ENCODE data around the gene OR56A5. TPM values are rescaled to one million over a fixed set of nuclear protein-coding genes. Genes with fewer than 3 reads are reported as not detected.

OR56A5 gene
- total and polyA plus RNA-seq, 2 of the 13 experiments (the other 11 are each of a cell fraction or from before 2014, with no cell fraction given), result not detected

DNA sequence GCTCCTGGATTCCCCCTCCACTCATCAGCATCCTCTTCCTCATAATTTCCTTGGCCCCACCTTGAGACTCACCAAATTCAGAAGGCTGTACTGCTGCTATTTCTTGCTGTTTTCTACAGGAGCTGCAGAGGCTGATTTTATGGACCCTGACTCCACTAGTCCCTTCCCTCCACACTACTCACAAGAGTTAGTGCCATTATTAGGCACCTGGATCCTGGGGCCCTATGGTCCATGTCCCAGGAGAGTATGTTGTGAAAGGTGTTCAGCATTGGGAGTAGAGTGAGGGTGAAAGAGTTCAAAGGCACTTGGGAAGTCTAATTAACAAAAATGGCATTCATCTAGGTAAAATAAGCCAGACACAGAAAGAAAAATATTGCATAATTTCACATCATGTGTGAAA is 38.6 kb upstream of the OR56A5 start, which contains the start of gene OR56A4:
Gene OR56A4, minus strand, starts transcription at position 101 of the 400 bp plus-strand sequence. CDS start 3,954 bp downstream, outside the sequence.
- Histone ChIP-seq H3K9me3 (ENCODE audit: low read length) (no peaks in the 10 kb centered on the region), H3K36me3 (replicated peaks in 1 of 2; ENCODE audit: control insufficient read depth in 1 of 2, insufficient read depth in 2 of 2, low read length in 2 of 2) (no peaks in the 10 kb centered on the region), H3K4me1 (ENCODE audit: insufficient read depth, low read length) (no peaks in the 10 kb centered on the region), H3K9ac (ENCODE audit: insufficient read depth, low read depth, low read length) (no peak within 1 kb of the TSS), H3K27ac (ENCODE audit: extremely low read length, insufficient read depth, low read length) (no peak within 1 kb of the TSS), H3K4me2 (ENCODE audit: low read depth, low read length) (no peak within 1 kb of the TSS), H2AFZ (ENCODE audit: low read length) (no peak within 1 kb of the TSS), H4K20me1 (ENCODE audit: insufficient read depth, low read length) (no peaks in the 10 kb centered on the region), H3K79me2 (ENCODE audit: insufficient read depth, low read length) (no peaks in the 10 kb centered on the region), H3K27me3 (ENCODE audit: control insufficient read depth in 1 of 2, insufficient read depth in 2 of 2, low read length in 2 of 2) (no peaks in the 10 kb centered on the region; a peak in 1 of 5 replicates), H3K4me3 (replicated peaks in 1 of 3; ENCODE audit: insufficient read depth in 1 of 3, low read depth in 2 of 3, low read length in 3 of 3) (no peak within 1 kb of the TSS)
- ATAC-seq, result no peak
- ChIA-PET CTCF (ENCODE audit: low intra/inter-chr PET ratio, low total read pairs) (no interaction called here), POLR2A (no interaction called here)
- FAIRE-seq, result no peak
- in situ Hi-C loops (cut with HindIII; ENCODE audit: extremely low pct_ligation_motif_present, low pct_unique_long_range_greater_than_20kb) (no loop called here), intact Hi-C loops (cut with micrococcal nuclease; ENCODE audit: unreplicated experiment) (no loop called here)
- BruUV-seq (replicated peaks), result no TSS peak
- no peak for DNase-seq (ENCODE audit: low spot score)
- TF ChIP-seq ONECUT2 (CRISPR knock-in tag; IDR thresholded peaks at IDR 0.05) (no peak), RFX5 (IDR thresholded peaks at IDR 0.05; ENCODE audit: low read depth, low read length) (no peak), ZNF772 (CRISPR knock-in tag; IDR thresholded peaks at IDR 0.05) (no peak), ZNF558 (CRISPR knock-in tag; IDR thresholded peaks at IDR 0.05; ENCODE audit: borderline replicate concordance) (no peak), ZNF484 (CRISPR knock-in tag; IDR thresholded peaks at IDR 0.05; ENCODE audit: borderline replicate concordance, low read depth) (no peak), ZNF773 (CRISPR knock-in tag; IDR thresholded peaks at IDR 0.05; ENCODE audit: borderline replicate concordance) (no peak), ZFX (CRISPR knock-in tag; IDR thresholded peaks at IDR 0.05; ENCODE audit: low read depth) (no peak), ZNF75D (CRISPR knock-in tag; IDR thresholded peaks at IDR 0.05; ENCODE audit: borderline replicate concordance) (no peak), NR1H2 (CRISPR knock-in tag; IDR thresholded peaks at IDR 0.05; ENCODE audit: borderline replicate concordance, low read depth) (no peak)
- TF ChIP-seq, protein P1, sequence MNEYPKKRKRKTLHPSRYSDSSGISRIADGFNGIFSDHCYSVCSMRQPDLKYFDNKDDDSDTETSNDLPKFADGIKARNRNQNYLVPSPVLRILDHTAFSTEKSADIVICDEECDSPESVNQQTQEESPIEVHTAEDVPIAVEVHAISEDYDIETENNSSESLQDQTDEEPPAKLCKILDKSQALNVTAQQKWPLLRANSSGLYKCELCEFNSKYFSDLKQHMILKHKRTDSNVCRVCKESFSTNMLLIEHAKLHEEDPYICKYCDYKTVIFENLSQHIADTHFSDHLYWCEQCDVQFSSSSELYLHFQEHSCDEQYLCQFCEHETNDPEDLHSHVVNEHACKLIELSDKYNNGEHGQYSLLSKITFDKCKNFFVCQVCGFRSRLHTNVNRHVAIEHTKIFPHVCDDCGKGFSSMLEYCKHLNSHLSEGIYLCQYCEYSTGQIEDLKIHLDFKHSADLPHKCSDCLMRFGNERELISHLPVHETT (CRISPR knock-in tag; conservative IDR thresholded peaks at IDR 0.05), result no peak
- TF ChIP-seq, protein P2, sequence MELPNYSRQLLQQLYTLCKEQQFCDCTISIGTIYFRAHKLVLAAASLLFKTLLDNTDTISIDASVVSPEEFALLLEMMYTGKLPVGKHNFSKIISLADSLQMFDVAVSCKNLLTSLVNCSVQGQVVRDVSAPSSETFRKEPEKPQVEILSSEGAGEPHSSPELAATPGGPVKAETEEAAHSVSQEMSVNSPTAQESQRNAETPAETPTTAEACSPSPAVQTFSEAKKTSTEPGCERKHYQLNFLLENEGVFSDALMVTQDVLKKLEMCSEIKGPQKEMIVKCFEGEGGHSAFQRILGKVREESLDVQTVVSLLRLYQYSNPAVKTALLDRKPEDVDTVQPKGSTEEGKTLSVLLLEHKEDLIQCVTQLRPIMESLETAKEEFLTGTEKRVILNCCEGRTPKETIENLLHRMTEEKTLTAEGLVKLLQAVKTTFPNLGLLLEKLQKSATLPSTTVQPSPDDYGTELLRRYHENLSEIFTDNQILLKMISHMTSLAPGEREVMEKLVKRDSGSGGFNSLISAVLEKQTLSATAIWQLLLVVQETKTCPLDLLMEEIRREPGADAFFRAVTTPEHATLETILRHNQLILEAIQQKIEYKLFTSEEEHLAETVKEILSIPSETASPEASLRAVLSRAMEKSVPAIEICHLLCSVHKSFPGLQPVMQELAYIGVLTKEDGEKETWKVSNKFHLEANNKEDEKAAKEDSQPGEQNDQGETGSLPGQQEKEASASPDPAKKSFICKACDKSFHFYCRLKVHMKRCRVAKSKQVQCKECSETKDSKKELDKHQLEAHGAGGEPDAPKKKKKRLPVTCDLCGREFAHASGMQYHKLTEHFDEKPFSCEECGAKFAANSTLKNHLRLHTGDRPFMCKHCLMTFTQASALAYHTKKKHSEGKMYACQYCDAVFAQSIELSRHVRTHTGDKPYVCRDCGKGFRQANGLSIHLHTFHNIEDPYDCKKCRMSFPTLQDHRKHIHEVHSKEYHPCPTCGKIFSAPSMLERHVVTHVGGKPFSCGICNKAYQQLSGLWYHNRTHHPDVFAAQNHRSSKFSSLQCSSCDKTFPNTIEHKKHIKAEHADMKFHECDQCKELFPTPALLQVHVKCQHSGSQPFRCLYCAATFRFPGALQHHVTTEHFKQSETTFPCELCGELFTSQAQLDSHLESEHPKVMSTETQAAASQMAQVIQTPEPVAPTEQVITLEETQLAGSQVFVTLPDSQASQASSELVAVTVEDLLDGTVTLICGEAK (IDR thresholded peaks at IDR 0.05), result no peak
- TF ChIP-seq, protein P2 (CRISPR knock-in tag; IDR thresholded peaks at IDR 0.05), result no peak
- TF ChIP-seq, protein P3, sequence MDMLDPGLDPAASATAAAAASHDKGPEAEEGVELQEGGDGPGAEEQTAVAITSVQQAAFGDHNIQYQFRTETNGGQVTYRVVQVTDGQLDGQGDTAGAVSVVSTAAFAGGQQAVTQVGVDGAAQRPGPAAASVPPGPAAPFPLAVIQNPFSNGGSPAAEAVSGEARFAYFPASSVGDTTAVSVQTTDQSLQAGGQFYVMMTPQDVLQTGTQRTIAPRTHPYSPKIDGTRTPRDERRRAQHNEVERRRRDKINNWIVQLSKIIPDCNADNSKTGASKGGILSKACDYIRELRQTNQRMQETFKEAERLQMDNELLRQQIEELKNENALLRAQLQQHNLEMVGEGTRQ (IDR thresholded peaks at IDR 0.05; ENCODE audit: low read depth, low read length), result no peak
- TF ChIP-seq, protein P3 (CRISPR knock-in tag; IDR thresholded peaks at IDR 0.05; ENCODE audit: borderline replicate concordance), result no peak
